DND-41 (cell line): ENCODE measurements around the gene HMCN2.

ENCODE experiments used
- ATAC-seq: fragments of 200-7000 bp; cut with Tn5 transposase; 3 replicates; pipeline ENCODE4 v1.9.1; 2021; ENCODE audit warnings: low read depth; ENCODE audit not compliant: insufficient read depth
- DNase-seq: peaks from one replicate; pipeline ENCODE4 v3.0.0-alpha.2; 2020
- H2AFZ ChIP-seq: 2 replicates; pipeline ENCODE4 v1.6.0; 2012; ENCODE audit warnings: low read depth, low read length
- H3K27ac ChIP-seq: 2 replicates; pipeline ENCODE4 v1.5.1; 2012; ENCODE audit warnings: low read length, inconsistent platforms
- H3K27me3 ChIP-seq: fragments of 200-600 bp; sonication (generic); 2 replicates; pipeline ENCODE4 v1.6.0; 2012; ENCODE audit warnings: low read length, mild to moderate bottlenecking, inconsistent platforms; ENCODE audit not compliant: insufficient read depth, poor library complexity
- H3K36me3 ChIP-seq: 2 replicates; pipeline ENCODE4 v1.5.1; 2012; ENCODE audit warnings: low read length, inconsistent platforms; ENCODE audit not compliant: insufficient read depth
- H3K4me1 ChIP-seq: 2 replicates; pipeline ENCODE4 v1.5.1; 2012; ENCODE audit warnings: mild to moderate bottlenecking, low read length; ENCODE audit not compliant: insufficient read depth
- H3K4me2 ChIP-seq: 2 replicates; pipeline ENCODE4 v1.6.0; 2012; ENCODE audit warnings: mild to moderate bottlenecking, moderate library complexity, low read length, inconsistent platforms; ENCODE audit not compliant: insufficient read depth
- H3K4me3 ChIP-seq, 2 experiments: fragments of 200-600 bp in 1 of 2; shearing (Covaris generic) in 1 of 2; 2 replicates each; pipeline ENCODE4 v1.5.1; 2012 to 2016; ENCODE audit warnings: inconsistent platforms in 2 of 2, low read length in 2 of 2, mild to moderate bottlenecking in 2 of 2, low read depth in 1 of 2, moderate library complexity in 1 of 2
- H3K79me2 ChIP-seq: 2 replicates; pipeline ENCODE4 v1.6.0; 2012; ENCODE audit warnings: low read length, inconsistent platforms; ENCODE audit not compliant: insufficient read depth
- H3K9ac ChIP-seq: 2 replicates; pipeline ENCODE4 v1.6.0; 2012; ENCODE audit warnings: low read depth, mild to moderate bottlenecking, inconsistent platforms, low read length, moderate library complexity
- H3K9me3 ChIP-seq: 2 replicates; pipeline ENCODE4 v1.5.1; 2012; ENCODE audit warnings: low read length, moderate library complexity, mild to moderate bottlenecking, inconsistent platforms; ENCODE audit not compliant: insufficient read depth, severe bottlenecking
- H4K20me1 ChIP-seq: 2 replicates; pipeline ENCODE4 v1.6.0; 2012; ENCODE audit warnings: low read length; ENCODE audit not compliant: insufficient read depth
- EZH2 ChIP-seq: IDR thresholded peaks from 3 replicates; pipeline ENCODE4 v1.6.1; 2012; ENCODE audit warnings: borderline replicate concordance, low read depth, mild to moderate bottlenecking, moderate library complexity, low read length, inconsistent platforms; ENCODE audit not compliant: severe bottlenecking
- TF ChIP-seq, protein P1 (sequence below): IDR thresholded peaks from 2 replicates; pipeline ENCODE4 v1.5.1; 2012; ENCODE audit warnings: borderline replicate concordance, low read length, moderate library complexity, mild to moderate bottlenecking; ENCODE audit not compliant: poor library complexity, severe bottlenecking; ENCODE audit errors: extremely low read depth

Gene HMCN2

DNA sequence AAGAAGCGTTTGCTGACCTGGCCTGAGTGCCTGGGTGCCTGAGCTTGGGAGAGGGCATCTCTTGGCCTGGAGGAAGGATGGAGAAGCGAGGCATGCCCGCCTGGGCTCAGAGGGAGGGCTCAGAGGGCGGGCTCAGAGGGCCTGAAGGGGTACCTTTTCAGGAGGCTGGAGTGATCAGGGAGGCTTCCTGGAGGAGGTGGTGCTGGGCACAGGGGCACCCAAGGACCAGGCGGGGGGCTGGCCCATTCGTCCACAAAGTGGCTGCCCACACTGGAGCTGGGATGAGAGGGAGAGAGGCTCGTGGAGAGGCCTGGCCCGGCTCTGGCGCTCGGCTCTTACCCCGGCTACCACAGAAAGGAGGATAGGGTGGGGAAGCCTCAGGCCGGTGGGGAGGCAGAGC is 212.0 kb downstream of the HMCN2 start:
- TF ChIP-seq, protein P1, sequence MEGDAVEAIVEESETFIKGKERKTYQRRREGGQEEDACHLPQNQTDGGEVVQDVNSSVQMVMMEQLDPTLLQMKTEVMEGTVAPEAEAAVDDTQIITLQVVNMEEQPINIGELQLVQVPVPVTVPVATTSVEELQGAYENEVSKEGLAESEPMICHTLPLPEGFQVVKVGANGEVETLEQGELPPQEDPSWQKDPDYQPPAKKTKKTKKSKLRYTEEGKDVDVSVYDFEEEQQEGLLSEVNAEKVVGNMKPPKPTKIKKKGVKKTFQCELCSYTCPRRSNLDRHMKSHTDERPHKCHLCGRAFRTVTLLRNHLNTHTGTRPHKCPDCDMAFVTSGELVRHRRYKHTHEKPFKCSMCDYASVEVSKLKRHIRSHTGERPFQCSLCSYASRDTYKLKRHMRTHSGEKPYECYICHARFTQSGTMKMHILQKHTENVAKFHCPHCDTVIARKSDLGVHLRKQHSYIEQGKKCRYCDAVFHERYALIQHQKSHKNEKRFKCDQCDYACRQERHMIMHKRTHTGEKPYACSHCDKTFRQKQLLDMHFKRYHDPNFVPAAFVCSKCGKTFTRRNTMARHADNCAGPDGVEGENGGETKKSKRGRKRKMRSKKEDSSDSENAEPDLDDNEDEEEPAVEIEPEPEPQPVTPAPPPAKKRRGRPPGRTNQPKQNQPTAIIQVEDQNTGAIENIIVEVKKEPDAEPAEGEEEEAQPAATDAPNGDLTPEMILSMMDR = no peak
- TF ChIP-seq EZH2 = no peak
- Histone ChIP-seq H3K36me3 (no peaks in the 10 kb centered on the region), H4K20me1 (no peaks in the 10 kb centered on the region; the same call in 1 of the 2 replicates), H3K27ac (no peak overlapping the region), H3K27me3 (no peaks in the 10 kb centered on the region), H2AFZ (no peak overlapping the region), H3K9ac (no peak overlapping the region), H3K4me2 (no peak overlapping the region), H3K4me1 (no peaks in the 10 kb centered on the region), H3K79me2 (no peaks in the 10 kb centered on the region), H3K9me3 (no peaks in the 10 kb centered on the region), H3K4me3 (no peak overlapping the region)
- no peak for DNase-seq
- ATAC-seq = no peak

- H3K27me3 ChIP-seq = no peaks in the 10 kb centered on the region
- no peak overlapping the region for H3K4me3 ChIP-seq
- no peaks in the 10 kb centered on the region for H3K4me1 ChIP-seq
- H3K9ac ChIP-seq = no peak overlapping the region
- H3K79me2 ChIP-seq = no peaks in the 10 kb centered on the region
- no peak for DNase-seq
- no peaks in the 10 kb centered on the region for H3K36me3 ChIP-seq
- no peak for ATAC-seq
- no peaks in the 10 kb centered on the region; the same call in 1 of the 2 replicates for H4K20me1 ChIP-seq
- no peak overlapping the region for H2AFZ ChIP-seq
- no peak for TF ChIP-seq EZH2
- TF ChIP-seq, protein P1 = no peak
- no peaks in the 10 kb centered on the region for H3K9me3 ChIP-seq
- H3K4me2 ChIP-seq = no peak overlapping the region
- H3K27ac ChIP-seq = no peak overlapping the region
These were observed 212.6 kb downstream of the HMCN2 start for GRCh38 chr9:130478152-130478551.

DNA sequence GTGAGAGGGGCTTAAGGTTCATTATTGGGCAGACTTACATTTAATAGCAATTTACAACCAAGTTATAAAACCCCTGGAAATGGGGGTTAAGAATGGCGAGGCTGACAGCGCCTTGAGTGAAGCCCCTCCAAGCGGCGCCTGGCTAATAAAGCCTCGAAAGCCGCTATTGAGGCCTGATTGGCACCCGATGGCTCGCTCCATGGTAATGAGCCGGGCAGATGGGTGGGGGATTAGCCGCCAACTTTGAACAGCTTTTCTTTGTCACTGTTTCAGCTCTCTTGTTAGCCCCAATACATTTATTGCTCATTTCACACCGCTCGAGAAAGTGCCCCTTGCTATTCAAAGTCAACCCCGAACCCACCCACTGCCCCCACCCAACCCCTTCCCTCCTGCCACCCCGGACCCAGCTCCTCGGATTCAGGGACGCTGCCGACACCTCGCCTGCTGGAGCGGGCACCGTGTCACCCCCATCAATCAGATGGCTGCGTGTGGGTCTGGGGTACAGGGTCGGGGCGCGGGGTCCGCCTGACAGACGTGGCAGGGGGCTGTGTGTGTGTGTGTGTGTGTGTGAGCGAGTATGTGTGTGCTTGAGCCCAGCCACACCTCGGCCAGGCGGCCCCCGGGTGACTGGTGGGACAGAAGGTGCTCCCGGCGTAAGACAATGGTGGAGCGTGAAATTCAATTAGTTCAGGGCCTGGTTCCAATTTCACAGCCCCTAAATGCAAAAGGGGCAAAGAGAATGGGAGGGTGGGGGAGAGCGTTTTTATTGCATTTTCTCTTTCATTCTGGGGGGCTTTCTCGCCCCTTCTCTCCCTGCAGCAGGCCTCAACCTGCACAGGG is 213.4 kb downstream of the HMCN2 start:
- H3K79me2 ChIP-seq = no peaks in the 10 kb centered on the region
- H3K4me3 ChIP-seq = no peak overlapping the region
- no peaks in the 10 kb centered on the region; the same call in 1 of the 2 replicates for H4K20me1 ChIP-seq
- H3K4me2 ChIP-seq = no peak overlapping the region
- no peaks in the 10 kb centered on the region for H3K9me3 ChIP-seq
- H3K9ac ChIP-seq = no peak overlapping the region
- no peaks in the 10 kb centered on the region for H3K36me3 ChIP-seq
- DNase-seq (no peak), ATAC-seq (no peak)
- no peak for TF ChIP-seq EZH2
- TF ChIP-seq, protein P1 = no peak
- H3K27ac ChIP-seq = no peak overlapping the region
- no peaks in the 10 kb centered on the region for H3K27me3 ChIP-seq
- no peak overlapping the region for H2AFZ ChIP-seq
- no peaks in the 10 kb centered on the region for H3K4me1 ChIP-seq
